Activated effector memory CD4-positive, alpha-beta T cell treated with Interleukin-2 at 50 U/mL for 16 hours (primary cell): Measurements from ENCODE around the gene SRP9.

Source experiments
- DNase-seq: peaks from one replicate; pipeline ENCODE4 v3.0.0-alpha.2; 2020

The SRP9 gene, protein sequence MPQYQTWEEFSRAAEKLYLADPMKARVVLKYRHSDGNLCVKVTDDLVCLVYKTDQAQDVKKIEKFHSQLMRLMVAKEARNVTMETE

DNA sequence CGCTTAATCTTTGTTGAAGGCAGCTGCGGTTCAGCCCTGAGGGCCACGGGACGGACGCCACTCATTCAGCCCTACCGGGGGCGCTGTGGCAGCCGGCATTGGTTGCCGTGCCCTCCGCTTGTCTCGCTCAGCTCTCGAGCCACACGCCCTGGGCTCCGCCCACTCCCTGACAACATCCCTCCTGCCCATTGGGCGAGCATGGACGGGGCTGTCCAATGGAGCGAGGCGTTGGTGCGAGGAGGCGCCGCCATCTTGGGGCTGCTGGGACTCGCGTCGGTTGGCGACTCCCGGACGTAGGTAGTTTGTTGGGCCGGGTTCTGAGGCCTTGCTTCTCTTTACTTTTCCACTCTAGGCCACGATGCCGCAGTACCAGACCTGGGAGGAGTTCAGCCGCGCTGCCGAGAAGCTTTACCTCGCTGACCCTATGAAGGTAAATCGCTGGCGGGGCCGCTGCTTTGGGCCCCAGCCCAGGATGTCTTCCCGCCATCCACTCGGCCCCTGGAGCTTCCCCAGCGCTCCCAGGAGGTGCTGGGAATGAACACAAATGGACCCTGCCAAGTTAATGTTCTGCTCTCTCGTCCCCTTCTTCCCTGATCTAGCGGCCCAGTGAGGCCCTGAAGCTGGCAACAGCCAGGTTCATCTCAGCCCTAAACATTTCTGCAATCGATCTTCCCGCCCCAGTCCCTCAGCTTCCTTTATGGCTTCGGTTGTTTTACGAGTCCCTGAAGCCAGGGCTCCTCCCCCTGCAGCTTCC is at the start of gene SRP9:
Gene SRP9 (plus strand): TSS at position 244 of the 754 bp plus-strand sequence. CDS start 115 bp downstream, at position 359.
- peak; percentile 99 for DNase-seq

DNA sequence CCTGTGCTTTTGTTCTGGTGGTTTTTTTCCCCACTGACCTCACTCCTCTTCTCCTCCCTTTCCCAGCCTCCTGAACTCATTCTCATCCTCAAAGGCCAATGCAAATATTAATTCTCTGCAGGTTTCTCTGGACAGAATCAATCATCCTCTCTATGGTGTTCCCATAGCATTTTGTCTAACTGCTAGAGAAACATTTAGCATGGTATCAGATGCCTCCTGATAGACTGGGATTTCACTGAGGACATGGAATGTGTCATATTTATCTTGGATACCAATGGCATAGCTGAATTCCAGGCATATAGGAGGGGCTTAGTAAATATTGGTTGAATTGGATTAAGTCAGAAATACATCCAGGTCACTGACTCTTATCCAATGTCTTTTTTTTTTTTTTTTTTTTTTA is 46.1 kb upstream of the SRP9 start:
- no peak for DNase-seq

DNA sequence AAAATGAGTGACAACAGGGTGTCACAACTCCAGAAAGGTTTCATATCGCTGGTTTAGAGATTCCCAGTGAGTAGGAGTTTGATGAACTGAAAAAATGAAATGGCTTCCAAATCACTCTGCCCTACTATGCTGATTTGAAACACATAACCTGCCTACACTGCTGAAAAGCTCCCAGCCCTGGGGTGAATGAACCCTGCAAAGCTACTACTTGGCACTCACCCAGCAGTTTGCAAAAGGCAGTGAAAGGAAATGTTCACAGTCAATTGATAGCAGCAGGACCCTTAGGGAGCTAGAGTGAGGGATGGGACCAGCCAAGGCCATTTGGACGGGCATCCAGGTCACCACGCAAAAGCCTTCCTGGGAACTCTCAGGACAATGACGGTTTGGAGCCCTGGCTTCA is 44.4 kb upstream of the SRP9 start:
- no peak for DNase-seq

DNA sequence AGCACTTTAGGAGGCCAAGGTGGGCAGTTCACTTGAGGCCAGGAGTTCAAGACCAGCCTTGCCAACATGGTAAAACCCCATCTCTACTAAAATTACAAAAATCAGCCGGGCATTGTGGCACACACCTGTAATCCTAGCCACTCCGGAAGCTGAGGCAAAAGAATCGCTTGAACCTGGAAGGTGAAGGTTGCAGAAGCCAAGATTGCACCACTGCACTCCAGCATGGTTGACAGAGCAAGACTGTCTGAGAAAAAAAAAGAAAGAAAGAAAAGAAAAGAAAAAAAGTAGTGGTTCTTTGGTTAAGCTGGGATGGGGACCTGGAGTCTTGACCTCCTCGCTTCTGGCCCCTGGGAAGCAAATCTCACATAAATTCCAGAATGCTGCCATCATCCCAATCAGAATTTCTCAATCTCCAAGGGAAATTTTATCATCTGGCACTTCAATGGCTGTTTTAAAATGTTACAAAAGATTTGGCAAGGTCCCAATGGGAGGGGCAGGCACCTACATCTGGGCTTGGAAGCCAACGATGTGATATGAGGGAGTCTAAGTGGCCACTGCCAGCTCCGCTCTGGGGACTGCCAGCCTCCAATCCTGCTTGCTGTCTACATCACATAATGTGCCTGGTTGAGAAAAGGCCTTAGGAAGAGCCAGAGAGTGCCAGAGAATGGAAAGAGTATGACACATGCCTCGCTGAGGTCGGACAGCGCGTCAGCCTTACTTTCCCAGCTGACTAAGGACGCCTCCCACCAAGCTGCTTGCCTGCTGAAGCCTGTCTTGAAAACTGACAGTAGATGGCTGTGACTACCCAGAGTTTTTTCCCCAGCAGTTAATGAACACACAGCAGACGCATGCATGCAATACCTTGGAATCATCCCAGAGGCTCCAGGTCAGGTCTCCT is 42.1 kb upstream of the SRP9 start:
- DNase-seq: no peak

DNA sequence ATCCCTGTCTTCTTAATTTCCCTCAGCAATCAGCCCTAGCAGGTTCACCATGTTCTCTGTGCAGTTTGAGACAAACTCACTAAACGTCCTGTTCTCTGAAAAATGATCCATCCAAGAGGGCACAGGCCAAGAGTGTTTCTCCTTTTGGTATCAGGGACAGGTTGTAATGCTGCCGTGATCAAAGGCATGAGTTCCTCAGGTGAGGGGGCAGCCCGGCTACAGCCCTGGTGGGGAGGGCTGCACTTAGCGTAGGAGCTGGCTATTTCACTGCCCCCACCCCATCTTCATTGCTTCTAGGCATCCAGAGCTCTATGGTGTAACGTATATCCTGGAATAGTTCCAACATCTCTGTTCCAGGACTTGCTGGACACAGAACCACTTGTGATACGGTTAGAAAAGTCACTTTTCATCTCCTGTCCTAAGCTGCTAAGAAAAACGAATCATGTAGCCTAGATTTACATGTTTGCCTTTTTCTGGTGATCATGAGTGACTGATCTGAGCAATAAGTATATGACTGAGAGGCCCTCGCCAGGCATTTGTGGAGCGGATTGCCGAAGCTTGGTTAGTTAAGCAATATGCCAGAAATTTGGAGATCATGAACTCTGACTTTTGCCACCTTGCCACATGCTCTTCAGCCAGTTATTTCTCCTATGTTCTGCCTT is 41.1 kb upstream of the SRP9 start:
- DNase-seq: no peak

DNA sequence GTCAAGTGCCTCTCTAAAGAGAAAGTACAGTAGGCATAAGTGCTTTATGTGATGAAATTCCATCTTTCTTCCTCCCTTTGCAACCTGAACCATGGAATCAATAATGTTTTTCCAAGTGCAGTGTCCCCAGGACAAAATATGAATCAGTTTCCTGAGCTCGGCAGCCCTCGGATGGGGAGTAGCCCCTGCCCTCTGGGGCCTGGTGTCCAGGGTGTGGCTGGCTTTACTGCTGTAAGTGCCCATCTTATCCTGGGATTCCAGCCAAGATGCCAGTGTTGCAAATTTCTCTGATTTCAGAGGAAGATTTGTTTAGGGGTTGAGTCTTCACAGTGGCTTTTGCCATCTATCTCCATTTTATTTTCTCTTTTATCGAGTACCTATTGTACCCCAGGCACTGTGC is 40.5 kb upstream of the SRP9 start:
- no peak for DNase-seq

DNA sequence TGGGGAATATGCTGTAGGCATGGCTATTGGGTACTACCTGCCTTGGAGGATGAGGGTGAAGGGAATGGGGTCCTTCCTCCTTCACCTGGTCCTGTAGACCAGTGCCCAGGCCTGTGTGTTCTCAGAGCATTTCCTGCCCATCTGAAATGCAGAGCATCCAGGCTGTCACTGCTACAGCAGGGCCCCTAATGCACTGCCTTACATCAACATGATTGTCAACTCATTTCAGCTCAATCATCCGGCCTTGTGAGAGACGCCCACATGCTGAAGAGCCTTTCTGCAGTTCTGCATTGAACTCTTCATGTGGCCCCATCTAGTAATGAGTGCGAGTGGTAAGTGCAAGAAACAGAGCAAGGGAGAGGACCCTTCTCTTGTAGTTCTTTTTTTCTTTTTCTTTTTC is 39.8 kb upstream of the SRP9 start:
- DNase-seq: no peak

DNA sequence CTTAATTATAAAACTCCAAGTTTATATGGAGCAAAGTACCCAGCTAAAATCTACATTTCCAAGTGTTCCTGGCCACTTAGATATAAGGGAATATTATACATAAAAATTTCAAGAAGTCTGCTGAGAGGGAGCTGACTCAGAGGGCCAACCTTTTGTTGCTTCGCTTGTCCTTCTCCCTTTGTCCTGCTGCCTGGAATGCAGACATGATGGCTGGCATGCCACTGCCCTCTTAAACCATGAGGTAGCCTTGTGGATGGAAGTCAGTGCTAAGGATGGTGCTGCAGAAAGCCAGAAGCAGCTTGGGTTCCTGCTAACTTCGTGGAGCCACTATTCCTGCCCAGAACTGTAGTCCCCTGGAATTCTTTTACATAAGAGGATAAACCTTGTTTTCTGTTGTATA is 38.9 kb upstream of the SRP9 start:
- no peak for DNase-seq

DNA sequence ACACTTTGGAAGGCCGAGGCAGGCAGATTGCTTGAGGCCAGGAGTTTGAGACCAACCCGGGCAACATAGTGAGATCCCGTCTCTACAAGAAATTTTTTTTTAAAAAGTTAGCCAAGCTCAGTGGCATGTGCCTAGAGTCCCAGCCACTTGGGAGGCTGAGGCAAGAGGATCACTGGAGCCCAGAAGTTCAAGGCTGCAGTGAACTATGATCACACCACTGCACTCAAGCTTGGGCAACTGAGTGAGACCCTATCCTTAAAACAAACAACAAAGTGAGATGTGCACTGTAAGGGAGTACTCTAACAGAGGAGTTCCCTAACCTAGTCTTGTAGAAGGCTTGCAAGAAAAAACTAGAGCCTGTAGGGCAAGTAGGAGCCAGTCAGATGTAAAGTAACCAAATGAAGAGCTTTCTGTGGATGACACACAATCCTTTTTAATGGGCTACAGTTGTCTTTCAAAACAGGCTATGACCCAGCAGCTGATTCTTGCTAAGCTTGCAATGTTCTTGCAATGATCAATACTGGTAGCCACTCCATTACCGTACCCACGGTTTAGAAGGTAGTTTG is 38.0 kb upstream of the SRP9 start:
- no peak for DNase-seq

DNA sequence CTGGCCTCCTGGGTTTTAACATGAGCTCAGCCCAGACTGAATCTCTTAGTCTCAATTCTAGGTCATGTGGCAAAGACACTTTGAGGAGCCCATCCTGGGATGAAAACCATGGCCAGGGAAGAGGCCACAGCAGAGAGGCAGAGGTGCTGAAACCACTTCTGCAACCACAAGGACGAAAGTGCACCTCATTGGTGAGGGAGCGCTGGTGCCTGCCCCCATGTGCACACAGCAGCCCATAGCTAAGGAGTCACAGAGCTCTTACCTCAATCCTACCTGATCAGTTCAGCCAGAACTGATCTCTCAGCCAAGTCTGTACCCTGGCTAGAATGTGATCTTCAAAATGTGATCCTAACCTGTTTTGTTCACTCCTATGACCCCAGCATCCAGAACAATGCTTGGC is 32.9 kb upstream of the SRP9 start:
- no peak for DNase-seq

DNA sequence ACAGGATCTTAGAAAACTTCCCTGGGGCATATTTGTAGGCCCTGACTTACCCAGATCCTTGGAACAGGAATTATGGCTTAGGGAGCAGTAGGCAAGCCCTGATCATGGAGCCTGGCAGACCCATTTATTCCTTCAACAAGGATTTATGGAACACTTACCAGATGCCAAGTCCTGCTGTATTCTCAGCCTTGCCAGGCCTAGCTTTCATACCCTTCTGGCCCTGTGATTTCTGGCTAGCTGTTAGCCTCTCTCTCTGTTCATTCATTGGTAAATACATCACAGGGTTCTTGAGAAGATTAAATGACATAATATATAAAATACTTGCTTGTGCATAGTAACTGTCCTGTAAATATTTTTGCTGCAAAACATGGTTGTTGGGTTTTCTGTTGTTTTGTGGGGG is 32.4 kb upstream of the SRP9 start:
- DNase-seq: no peak

DNA sequence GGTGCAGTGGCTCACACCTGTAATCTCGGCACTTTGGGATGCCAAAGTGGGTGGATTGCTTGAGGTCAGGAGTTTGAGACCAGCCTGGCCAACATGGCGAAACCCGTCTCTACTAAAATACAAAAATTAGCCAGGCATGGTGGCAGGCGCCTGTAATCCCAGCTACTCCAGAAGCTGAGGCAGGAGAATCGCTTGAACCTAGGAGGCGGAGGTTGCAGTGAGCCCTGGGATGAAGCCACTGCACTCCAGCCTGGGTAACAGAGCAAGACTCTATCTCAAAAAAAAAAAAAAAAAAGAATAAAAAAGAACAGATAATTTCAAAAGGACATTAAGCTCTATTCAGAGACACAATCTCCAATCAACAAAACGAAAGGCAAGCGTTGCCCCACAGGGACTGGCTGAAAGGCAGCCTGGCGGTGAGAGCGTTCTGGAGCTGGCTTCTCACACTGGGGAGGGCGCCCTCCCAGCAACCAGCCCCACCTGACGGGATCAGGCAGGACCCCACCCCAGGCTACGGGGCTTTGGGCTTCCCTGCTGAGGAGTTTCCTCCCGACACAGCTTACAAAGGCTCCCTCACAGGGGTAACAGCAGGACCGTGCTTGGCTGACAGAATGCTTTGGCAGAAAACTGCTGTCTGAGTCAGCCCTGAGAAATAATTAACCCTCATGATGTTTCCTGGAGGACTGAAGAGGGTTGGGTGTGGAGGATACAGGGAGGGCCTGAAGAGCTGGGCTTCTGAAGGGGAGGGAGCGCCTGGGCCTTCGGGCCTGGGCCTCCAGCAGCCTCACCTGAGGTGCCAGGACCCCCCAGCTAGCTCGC is 31.1 kb upstream of the SRP9 start:
- no peak for DNase-seq

DNA sequence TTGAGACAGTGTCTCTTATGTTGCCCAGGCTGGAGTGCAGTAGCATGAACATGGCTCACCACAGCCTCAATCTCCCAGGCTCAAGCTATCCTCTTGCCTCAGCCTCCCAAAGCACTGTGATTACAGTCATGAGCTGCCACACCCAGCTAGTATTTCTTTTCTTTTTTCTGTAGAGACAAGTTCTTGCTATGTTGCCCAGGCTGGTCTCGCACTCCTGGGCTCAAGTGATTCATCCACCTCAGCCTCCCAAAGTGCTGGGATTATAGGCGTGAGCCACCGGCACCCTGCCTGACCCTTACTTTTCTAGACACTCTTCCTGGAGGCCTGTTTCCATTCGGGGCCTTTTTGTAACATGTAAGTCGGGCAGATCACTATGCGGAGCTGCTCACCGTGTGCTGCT is 30.1 kb upstream of the SRP9 start:
- DNase-seq: no peak

DNA sequence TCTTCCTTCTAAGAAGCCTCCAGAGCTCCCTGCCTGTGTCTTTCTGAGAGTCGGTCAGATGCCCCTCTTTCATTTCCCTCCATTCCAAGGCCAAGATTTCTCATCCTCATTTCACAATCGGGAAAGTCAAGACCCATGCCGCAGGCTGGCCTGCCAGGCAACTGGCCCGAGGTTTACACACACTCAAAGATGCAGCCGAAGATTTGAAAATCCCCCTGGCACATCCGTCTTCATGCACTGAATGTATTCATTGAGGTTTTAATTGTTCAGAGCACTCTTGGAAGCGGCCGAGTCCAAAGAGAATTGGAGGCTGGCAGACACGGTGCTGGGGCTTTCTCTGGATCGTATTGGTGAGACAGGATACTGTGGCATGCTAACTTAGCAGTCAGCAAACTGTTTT is 29.1 kb upstream of the SRP9 start:
- no peak for DNase-seq

DNA sequence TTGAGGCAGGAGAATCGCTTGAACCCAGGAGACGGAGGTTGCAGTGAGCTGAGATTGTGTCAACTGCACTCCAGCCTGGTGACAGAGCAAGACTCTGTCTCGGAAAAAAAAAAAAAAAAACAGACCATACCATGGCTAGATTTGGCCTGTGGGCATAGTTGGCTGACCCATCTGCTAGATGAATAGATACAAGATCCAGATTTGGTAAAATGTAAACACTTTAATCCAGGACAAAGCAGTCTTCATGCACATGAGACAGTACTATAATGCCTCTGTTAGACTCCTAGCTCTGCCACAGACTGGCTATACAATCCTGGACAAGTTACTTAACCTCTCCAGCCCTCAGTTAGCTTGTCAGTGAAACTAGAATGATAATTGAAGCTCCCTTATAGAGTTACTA is 27.9 kb upstream of the SRP9 start:
- DNase-seq: no peak

DNA sequence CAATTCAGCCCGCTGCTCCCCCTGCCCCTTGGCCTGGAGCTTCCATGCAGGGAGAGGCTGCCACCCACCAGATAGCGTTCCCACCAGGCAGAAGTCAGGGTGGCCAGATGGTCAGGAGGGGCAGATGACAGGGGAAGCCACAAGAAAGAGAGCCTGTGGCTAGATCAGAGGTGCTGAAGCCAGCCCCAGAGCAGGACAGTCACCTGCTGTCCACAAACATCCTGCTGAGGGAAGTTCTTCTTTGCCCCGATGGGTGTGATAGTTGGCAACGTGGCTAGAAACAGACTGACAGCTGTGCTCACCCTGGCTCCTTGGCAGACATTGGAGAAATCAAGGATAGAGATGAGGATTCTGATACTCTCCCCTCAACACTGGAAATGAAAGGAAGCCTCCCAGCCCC is 27.2 kb upstream of the SRP9 start:
- DNase-seq: no peak

DNA sequence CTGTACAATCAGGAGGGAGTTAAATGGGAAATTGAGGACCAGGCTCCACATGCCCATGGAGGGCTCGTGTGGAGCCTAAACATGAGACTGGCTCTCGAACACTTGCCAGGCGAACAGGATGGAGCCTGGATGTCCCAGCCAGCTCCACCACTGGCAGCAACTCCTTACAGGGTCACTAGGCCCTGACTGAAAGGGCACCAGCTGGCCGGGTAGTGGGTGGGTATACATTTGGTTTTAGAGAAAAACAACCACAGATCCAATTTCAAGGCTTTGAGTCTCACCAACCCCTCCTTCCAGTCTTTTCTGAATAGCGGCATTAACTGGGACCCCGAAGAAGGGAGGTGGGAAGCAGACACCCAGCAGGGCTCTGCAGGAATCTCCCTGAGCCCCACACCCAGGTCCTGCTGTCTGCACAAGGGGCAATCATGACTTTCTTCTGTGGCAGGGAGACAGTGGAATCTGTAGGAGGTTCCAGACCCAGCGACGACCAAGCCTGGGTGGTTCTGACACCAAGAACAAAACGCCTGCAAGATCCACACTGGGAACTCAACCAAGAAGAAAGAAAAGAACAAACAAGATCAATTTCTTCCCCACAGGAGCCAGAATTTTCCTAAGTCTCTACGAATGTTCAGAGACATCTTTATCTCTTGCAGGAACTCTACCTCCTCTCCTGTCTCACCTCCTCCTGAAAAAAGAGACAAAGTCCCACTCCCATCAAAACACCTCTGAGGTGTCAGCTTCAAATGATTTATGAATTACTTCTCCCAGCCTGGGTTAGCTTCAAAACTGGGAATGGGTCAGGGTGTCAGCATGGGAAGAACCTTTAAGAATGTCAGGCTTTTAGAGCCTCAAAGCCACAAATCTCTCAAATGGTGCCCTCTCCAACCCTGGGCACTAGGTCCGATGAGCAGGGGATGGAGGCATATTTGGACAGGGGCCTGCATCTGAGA is 26.5 kb upstream of the SRP9 start:
- DNase-seq: no peak

DNA sequence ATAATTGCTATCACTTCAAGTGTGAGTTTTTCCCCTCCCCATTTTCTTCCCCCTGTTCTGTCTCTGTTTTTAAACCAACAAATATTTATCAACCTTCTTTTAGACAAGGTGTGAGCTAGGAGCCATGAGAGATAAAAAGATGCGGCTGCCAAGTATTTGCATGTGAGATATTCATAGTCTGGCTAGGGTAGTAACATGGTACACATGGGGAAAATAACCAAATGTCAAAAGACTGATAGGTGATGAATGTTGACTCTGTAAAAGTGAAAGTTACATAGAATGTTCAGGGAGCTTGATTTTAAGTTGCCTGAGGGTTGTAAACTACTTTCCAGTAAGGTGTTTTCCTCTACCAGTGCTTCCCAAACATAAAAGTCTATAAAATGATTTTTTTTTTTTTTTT is 25.4 kb upstream of the SRP9 start:
- no peak for DNase-seq

DNA sequence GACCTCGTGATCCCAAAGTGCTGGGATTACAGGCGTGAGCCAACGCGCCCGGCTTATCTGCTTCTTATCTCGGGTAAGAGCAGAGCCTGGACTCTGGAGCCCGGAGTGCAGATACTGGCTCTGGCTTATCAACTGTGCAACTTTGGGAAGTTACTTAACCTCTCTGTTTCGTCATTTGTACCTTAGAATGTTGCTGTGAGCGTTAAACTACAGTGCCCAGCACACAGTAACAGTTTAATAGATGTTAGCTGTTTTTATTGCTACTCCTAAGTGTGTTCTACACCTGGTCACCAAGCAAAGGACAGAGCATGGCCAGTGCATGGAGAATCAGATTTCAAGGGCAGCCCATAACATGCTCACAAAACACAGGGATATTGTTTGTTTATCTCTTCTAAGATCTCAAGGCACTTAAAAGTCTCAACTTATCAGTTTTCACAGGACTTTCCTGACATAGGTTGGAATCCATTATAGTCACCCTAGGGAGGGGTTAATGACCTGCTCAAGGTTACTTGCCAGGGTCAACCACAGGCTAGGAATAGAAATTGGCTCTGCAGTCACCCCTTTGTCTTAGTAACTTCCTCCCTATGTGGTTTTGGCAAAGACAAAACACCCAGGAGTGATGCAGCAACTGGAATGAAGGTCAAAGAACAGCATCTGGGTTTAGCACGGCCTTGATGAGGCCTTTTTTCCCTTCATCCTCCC is 22.5 kb upstream of the SRP9 start:
- DNase-seq: no peak

DNA sequence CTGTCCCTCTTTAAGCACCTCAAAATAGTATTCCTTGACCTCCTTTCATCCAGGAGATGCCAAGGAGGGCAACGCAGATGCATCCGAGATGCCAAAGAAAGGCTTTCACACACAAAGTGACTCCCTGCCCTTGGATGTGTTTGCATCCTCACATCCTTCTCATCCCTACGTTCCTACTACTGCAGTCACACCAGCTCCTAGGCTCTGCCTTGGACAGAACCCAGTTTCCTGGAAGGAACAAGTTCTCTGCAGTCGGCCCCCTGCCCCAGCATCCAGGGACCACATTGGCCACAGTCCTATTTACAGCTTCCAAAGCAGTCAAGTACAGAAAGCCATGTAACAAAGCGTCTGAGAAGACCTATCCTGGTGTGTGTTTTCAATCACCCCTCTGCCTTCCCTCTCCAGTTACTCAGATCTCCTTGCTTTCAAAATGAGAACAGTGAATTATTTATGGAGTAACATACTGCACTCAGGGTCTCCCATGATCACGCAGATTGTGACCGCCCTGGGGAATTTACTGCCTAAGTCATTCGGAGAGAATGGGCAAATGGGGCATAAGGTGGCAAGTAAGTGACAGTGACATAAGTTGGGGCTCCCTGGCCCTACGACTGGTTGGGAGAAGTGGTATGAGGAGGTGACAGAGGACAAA is 21.8 kb upstream of the SRP9 start:
- DNase-seq: no peak
